Measurements from ENCODE around the gene LIME1. TPM values are rescaled to one million over a fixed set of nuclear protein-coding genes. Genes with fewer than 3 reads are reported as not detected.

LIME1 gene
- total RNA-seq, 1 experiment from 2014 or later, result 13.5 TPM

DNA sequence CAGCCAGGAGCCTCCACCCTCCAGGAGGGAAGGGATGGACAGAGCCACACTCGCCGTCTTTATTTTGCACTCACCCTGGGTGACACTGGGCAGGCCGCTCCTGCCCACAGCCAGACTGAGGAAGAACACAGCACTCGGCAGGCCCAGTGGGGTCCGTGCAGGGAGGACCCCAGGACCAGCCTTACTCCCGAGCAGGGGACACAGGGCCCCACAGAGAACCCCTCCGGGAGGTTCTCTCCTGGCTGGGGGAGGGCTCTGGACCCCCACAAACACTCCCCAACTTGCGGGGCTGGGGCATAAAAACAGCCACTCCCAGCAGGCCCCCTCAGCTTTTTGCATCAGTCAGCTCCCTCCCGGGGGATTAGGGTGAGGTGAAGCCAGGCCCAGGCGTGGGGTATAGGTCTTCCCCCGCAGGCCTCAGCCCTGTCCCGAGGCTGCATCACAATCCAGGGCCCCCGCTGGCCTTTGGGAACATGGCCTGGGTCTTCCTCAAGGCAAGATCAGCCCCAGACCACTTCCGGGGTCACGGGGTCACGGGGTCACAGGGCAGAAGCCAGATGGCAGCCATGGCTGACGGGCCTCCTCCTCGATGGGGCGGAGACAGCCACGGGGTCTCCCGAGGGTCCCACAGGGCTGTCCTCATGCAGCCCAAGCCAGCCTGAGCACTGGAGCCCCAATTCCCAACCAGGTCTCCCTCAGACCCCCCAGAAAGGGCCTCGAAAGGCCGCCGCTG lies 36.8 kb upstream of the LIME1 start:
- no peak overlapping the region for H3K14ac ChIP-seq (ENCODE audit: insufficient read depth, low read length)
- no peak overlapping the region for H2AFZ ChIP-seq (ENCODE audit: low read length)
- no peak overlapping the region for H3K9ac ChIP-seq (ENCODE audit: extremely low read depth, insufficient read length, low read length)
- H3K9me3 ChIP-seq (ENCODE audit: control insufficient read depth, low read depth, low read length), result no peaks in the 10 kb centered on the region
- H3K27ac Mint-ChIP-seq, result 0 out of 7 replicates have a peak overlapping the region, but pooled peaks of 1 of the 3 experiments have one; percentile 49
- no peaks in the 10 kb centered on the region for H3K27me3 ChIP-seq (ENCODE audit: insufficient read depth, low read length)
- no peak overlapping the region for H4K8ac ChIP-seq (replicated peaks; ENCODE audit: insufficient read length, low read depth, low read length)
- peaks cover 3% of the 10 kb centered on the region; the same call in 1 of the 2 replicates for H3K27me3 Mint-ChIP-seq (ENCODE audit: low read depth)
- H4K91ac ChIP-seq (ENCODE audit: insufficient read length, low read depth, low read length), result no peak overlapping the region
- H3K4me1 Mint-ChIP-seq, result peaks cover 2 to 10% of the 10 kb centered on the region in 2 experiments
- H2BK15ac ChIP-seq (ENCODE audit: low read depth, low read length), result no peak overlapping the region
- no peak overlapping the region for H3K18ac ChIP-seq (ENCODE audit: insufficient read length, low read depth, low read length)
- no peak overlapping the region for H3K56ac ChIP-seq (ENCODE audit: insufficient read length, low read depth, low read length)
- no peak overlapping the region for H3K4ac ChIP-seq (ENCODE audit: low read depth, low read length)
- H3K9me3 Mint-ChIP-seq, result no peaks in the 10 kb centered on the region
- H4K20me1 ChIP-seq (ENCODE audit: control insufficient read depth, insufficient read depth, insufficient read length), result no peaks in the 10 kb centered on the region
- no peak overlapping the region for H2BK12ac ChIP-seq (ENCODE audit: insufficient read length, low read depth, low read length)
- H3K4me2 ChIP-seq (ENCODE audit: insufficient read depth, insufficient read length, low read length), result no peak overlapping the region
- WGBS (ENCODE audit: extremely low coverage, insufficient read length, low lambda C conversion rate), result no CpG with 5 or more reads among the region's 24 CpGs
- H3K36me3 Mint-ChIP-seq (ENCODE audit: insufficient read depth in 1 of 3, low read depth in 3 of 3), result peaks cover 0 to 6% (median 2%) of the 10 kb centered on the region in 3 experiments; a peak in 4 of 7 replicates
- no peak overlapping the region for H2BK5ac ChIP-seq (ENCODE audit: insufficient read length, low read length)
- no peak overlapping the region for H2BK20ac ChIP-seq (ENCODE audit: low read depth, low read length, poor library complexity, severe bottlenecking)
- no peak overlapping the region for H3T11ph ChIP-seq (ENCODE audit: low read length)
- no peak overlapping the region for H3K23ac ChIP-seq (ENCODE audit: insufficient read length, low read depth, low read length)
- no peak overlapping the region for H3K4me3 Mint-ChIP-seq
- no peaks in the 10 kb centered on the region for H3K79me1 ChIP-seq (ENCODE audit: insufficient read depth, low read depth, low read length, poor library complexity, severe bottlenecking)
- no peak overlapping the region for H2AK5ac ChIP-seq (ENCODE audit: insufficient read length, low read length)
- H3K23me2 ChIP-seq (ENCODE audit: insufficient read length, low read depth, low read length, poor library complexity, severe bottlenecking), result peaks cover 4% of the 10 kb centered on the region
- no peak overlapping the region for H4K5ac ChIP-seq (ENCODE audit: insufficient read length, low read depth, low read length)
- H2BK120ac ChIP-seq (ENCODE audit: low read depth, low read length, poor library complexity, severe bottlenecking), result no peak overlapping the region
- no peak for TF ChIP-seq CTCF (conservative IDR thresholded peaks at IDR 0.05)
- H3K4me1 ChIP-seq (ENCODE audit: insufficient read depth, low read length), result no peaks in the 10 kb centered on the region
- DNase-seq, result peak; percentile 26
- H3K79me2 ChIP-seq (ENCODE audit: insufficient read depth, low read length), result no peaks in the 10 kb centered on the region
- no peak overlapping the region for H3K27ac ChIP-seq (ENCODE audit: insufficient read length, low read depth, low read length)
